SK-N-SH (cell line): ENCODE measurements around the gene ANO10. TPM values are rescaled to one million over a fixed set of nuclear protein-coding genes. Genes with fewer than 3 reads are reported as not detected.

Source experiments
- CTCF ChIA-PET: fragments of 300-600, 350-600 bp; formaldehyde crosslinking; extraction: SDS; loops from one replicate; lab custom pipeline; 2021; lab: Yijun Ruan, JAX
- POLR2A ChIA-PET: fragments of 350-600 bp; sonication (Branson Sonifier 250); formaldehyde crosslinking; extraction: SDS; loops from one replicate; lab custom pipeline; 2020; ENCODE audit warnings: antibody characterized with exemption, inconsistent platforms; lab: Yijun Ruan, JAX
- DNase-seq: peaks from one replicate; pipeline ENCODE4 v3.0.0; 2012
- H2AFZ ChIP-seq: fragments of 200-600 bp; sonication (generic); 2 replicates; pipeline ENCODE4 v1.8.1; 2016; ENCODE audit warnings: antibody characterized with exemption, mild to moderate bottlenecking, low read depth
- H3F3A ChIP-seq: fragments of 200-600 bp; sonication (generic); replicated peaks from 2 replicates; pipeline ENCODE3; 2016; ENCODE audit warnings: antibody characterized with exemption, mild to moderate bottlenecking; ENCODE audit not compliant: insufficient read depth
- H3K27ac ChIP-seq, 2 experiments: fragments of 200-500 bp in 1 of 2; fragments of 200-600 bp in 1 of 2; sonication (Bioruptor generic) in 1 of 2; sonication (generic), shearing (Covaris generic) in 1 of 2; 2 replicates each; pipeline versions ENCODE4 v1.5.1 to v1.6.1; 2014 to 2016; ENCODE audit warnings: low read depth in 2 of 2, inconsistent platforms in 1 of 2, low read length in 1 of 2, mild to moderate bottlenecking in 1 of 2, mixed read lengths in 1 of 2
- H3K27me3 ChIP-seq: fragments of 200-600 bp; sonication (generic), shearing (Covaris generic); 2 replicates; pipeline ENCODE4 v1.6.1; 2016; ENCODE audit warnings: mixed run types; ENCODE audit not compliant: insufficient read depth
- H3K36me3 ChIP-seq, 2 experiments: fragments of 200-500 bp in 1 of 2; fragments of 200-600 bp in 1 of 2; sonication (Bioruptor generic) in 1 of 2; sonication (generic) in 1 of 2; replicated peaks in 1 of 2; 2 replicates each; pipeline versions ENCODE3 to v1.5.1; 2014 to 2016; ENCODE audit warnings: low read length in 1 of 2, mild to moderate bottlenecking in 1 of 2; ENCODE audit not compliant: insufficient read depth in 2 of 2, control insufficient read depth in 1 of 2
- H3K4me1 ChIP-seq, 2 experiments: fragments of 200-500 bp in 1 of 2; fragments of 200-600 bp in 1 of 2; sonication (Bioruptor generic) in 1 of 2; sonication (generic), shearing (Covaris generic) in 1 of 2; 2 replicates each; pipeline versions ENCODE4 v1.5.1 to v1.6.1; 2014 to 2016; ENCODE audit warnings: low read depth in 1 of 2, low read length in 1 of 2, mixed run types in 1 of 2; ENCODE audit not compliant: insufficient read depth in 2 of 2, control insufficient read depth in 1 of 2
- H3K4me2 ChIP-seq: fragments of 200-600 bp; sonication (generic), shearing (Covaris generic); 2 replicates; pipeline ENCODE4 v1.6.1; 2017; ENCODE audit warnings: mixed run types
- H3K4me3 ChIP-seq, 2 experiments: fragments of 200-500 bp in 1 of 2; fragments of 200-600 bp in 1 of 2; sonication (Bioruptor generic) in 1 of 2; sonication (generic), shearing (Covaris generic) in 1 of 2; 2 replicates each; pipeline versions ENCODE4 v1.5.1 to v1.8.1; 2014 to 2016; ENCODE audit warnings: low read depth in 2 of 2, inconsistent platforms in 1 of 2, low read length in 1 of 2, mild to moderate bottlenecking in 1 of 2, mixed read lengths in 1 of 2, moderate library complexity in 1 of 2
- H3K79me2 ChIP-seq: fragments of 200-600 bp; sonication (generic); 2 replicates; pipeline ENCODE4 v1.8.1; 2017; ENCODE audit warnings: mild to moderate bottlenecking; ENCODE audit not compliant: insufficient read depth
- H3K9ac ChIP-seq: fragments of 200-600 bp; sonication (generic); 2 replicates; pipeline ENCODE4 v1.6.1; 2017; ENCODE audit warnings: mixed run types
- H3K9me2 ChIP-seq: fragments of 200-600 bp; sonication (generic); 2 replicates; pipeline ENCODE4 v1.6.1; 2017; ENCODE audit warnings: mixed run types
- H3K9me3 ChIP-seq: fragments of 200-600 bp; sonication (generic); 2 replicates; pipeline ENCODE4 v1.6.1; 2017; ENCODE audit warnings: mixed run types, mild to moderate bottlenecking, moderate library complexity
- H4K20me1 ChIP-seq: fragments of 200-600 bp; sonication (generic); 2 replicates; pipeline ENCODE4 v1.6.1; 2017; ENCODE audit warnings: mild to moderate bottlenecking, mixed run types; ENCODE audit not compliant: insufficient read depth
- ELF1 ChIP-seq: IDR thresholded peaks from 2 replicates; pipeline ENCODE4 v1.4.0; 2012
- EZH2phosphoT487 ChIP-seq: fragments of 200-600 bp; sonication (generic); IDR thresholded peaks from 2 replicates; pipeline ENCODE4 v1.6.1; 2017; ENCODE audit warnings: low read depth, mixed run types, mild to moderate bottlenecking, antibody characterized with exemption, moderate library complexity, borderline replicate concordance
- FOSL2 ChIP-seq: IDR thresholded peaks from 2 replicates; pipeline ENCODE4 v1.4.0; 2012; ENCODE audit warnings: low read depth, mild to moderate bottlenecking, moderate library complexity, borderline replicate concordance
- FOXJ3 ChIP-seq: sonication (generic); formaldehyde crosslinking; IDR thresholded peaks from 2 replicates; pipeline ENCODE4 v1.5.1; 2020; ENCODE audit warnings: mild to moderate bottlenecking, missing genetic modification reagents
- GABPA ChIP-seq: IDR thresholded peaks from 2 replicates; pipeline ENCODE4 v1.4.0; 2012; ENCODE audit warnings: low read depth, mild to moderate bottlenecking
- GATA2 ChIP-seq: sonication (generic); formaldehyde crosslinking; IDR thresholded peaks from 2 replicates; pipeline ENCODE4 v1.5.0; 2020; ENCODE audit warnings: mild to moderate bottlenecking, missing genetic modification reagents
- JUND ChIP-seq: IDR thresholded peaks from 2 replicates; pipeline ENCODE4 v1.4.0; 2012
- MEF2A ChIP-seq: IDR thresholded peaks from 2 replicates; pipeline ENCODE4 v1.4.0; 2012; ENCODE audit warnings: low read depth, borderline replicate concordance
- NFIC ChIP-seq: IDR thresholded peaks from 2 replicates; pipeline ENCODE4 v1.4.0; 2012; ENCODE audit warnings: borderline replicate concordance
- POLR2AphosphoS5 ChIP-seq: IDR thresholded peaks from 2 replicates; pipeline ENCODE4 v1.6.1; 2012; ENCODE audit warnings: low read depth, low read length
- RXRA ChIP-seq: IDR thresholded peaks from 2 replicates; pipeline ENCODE4 v1.4.0; 2012; ENCODE audit warnings: low read depth, mild to moderate bottlenecking, borderline replicate concordance
- SIN3A ChIP-seq: IDR thresholded peaks from 2 replicates; pipeline ENCODE4 v1.6.1; 2012; ENCODE audit warnings: low read depth, mild to moderate bottlenecking, low read length, moderate library complexity, borderline replicate concordance
- TCF12 ChIP-seq: IDR thresholded peaks from 2 replicates; pipeline ENCODE4 v1.4.0; 2012
- TEAD4 ChIP-seq: IDR thresholded peaks from 2 replicates; pipeline ENCODE4 v1.4.0; 2012; ENCODE audit warnings: mild to moderate bottlenecking, borderline replicate concordance; ENCODE audit not compliant: insufficient read depth
- YY1 ChIP-seq: IDR thresholded peaks from 2 replicates; pipeline ENCODE4 v1.4.0; 2012; ENCODE audit warnings: low read depth, mild to moderate bottlenecking
- WGBS: methylation state at CpG from one replicate; pipeline ENCODE4 v1.1.6; 2017; ENCODE audit warnings: low lambda C conversion rate; 5-methylcytosine and 5-hydroxymethylcytosine counted together
- polyA plus RNA-seq, 3 experiments: library from polyadenylated mRNA; depleted of rRNA; stranded (reverse); fragments of >200 nt; gene quantifications; 2 replicates each; pipeline ENCODE4 v1.2.3, GENCODE V29; 2012
- TF ChIP-seq, protein P1 (sequence below): fragments of 150-350 bp; IDR thresholded peaks from 2 replicates; pipeline ENCODE4 v1.6.1; 2017; ENCODE audit warnings: antibody characterized with exemption, low read length, low read depth, borderline replicate concordance
- TF ChIP-seq, protein P2 (sequence below): fragments of 150-350 bp; IDR thresholded peaks from 2 replicates; pipeline ENCODE4 v1.6.1; 2016; ENCODE audit warnings: mild to moderate bottlenecking, low read depth, low read length
- TF ChIP-seq, protein P3 (sequence below): IDR thresholded peaks from 2 replicates; pipeline ENCODE4 v1.4.0; 2012; ENCODE audit warnings: low read depth, borderline replicate concordance
- TF ChIP-seq, protein P4 (sequence below): fragments of 200-600 bp; sonication (generic); IDR thresholded peaks from 2 replicates; pipeline ENCODE4 v1.6.1; 2017; ENCODE audit warnings: antibody characterized with exemption, mild to moderate bottlenecking, moderate library complexity

Gene ANO10
- polyA plus RNA-seq, 1 of the 3 experiments (the other 2 are of a cell fraction), result 16.8 TPM

DNA sequence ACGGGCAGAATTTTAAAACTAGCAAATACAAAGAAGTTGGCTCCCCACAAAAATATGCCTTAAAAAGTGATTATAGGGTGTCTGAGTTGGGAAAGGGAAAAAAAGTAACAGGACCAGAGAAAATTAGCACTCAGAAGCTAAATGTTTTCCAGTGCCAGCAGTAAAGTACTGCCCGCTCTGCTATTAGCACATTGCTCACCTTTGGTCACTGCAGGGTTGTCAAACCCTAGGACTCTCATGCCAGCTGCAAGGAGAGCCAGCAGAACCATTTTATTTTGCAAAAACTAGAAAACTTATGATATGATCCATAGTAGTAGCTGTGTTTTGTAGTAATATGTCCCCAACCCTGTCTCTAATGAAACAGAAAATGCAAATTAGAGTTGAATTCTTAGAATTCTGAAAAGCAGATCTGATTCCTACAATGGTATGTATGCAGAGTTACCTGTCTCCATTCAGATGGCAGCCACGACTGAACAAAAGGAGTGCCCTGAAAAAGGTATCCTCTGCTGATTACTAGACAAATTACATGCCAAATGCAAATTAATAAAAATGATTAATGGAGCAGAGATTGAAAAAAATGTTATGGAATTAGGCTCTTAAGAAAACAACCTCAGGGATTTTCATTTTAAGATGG, 185.2 kb downstream of the ANO10 start:
- POLR2A ChIA-PET, result no interaction called here
- 91% methylated on average over 3 of the region's 3 CpGs for WGBS

More for the DNA sequence above, 185.2 kb downstream of the ANO10 start:
- peaks cover 0 to 3% of the 10 kb centered on the region in 2 experiments; a peak in 2 of 4 replicates for H3K4me1 ChIP-seq
- no peaks in the 10 kb centered on the region for H3K27me3 ChIP-seq
- no peak overlapping the region for H3K4me3 ChIP-seq
- H3F3A ChIP-seq, result no peaks in the 10 kb centered on the region
- H3K27ac ChIP-seq, result no peak overlapping the region
- H3K9me2 ChIP-seq, result no peaks in the 10 kb centered on the region
- H3K9me3 ChIP-seq, result no peaks in the 10 kb centered on the region
- DNase-seq, result no peak
- H3K36me3 ChIP-seq, result peaks cover 0 to 7% of the 10 kb centered on the region in 2 experiments
- H3K79me2 ChIP-seq, result no peaks in the 10 kb centered on the region
- H2AFZ ChIP-seq, result no peak overlapping the region
- CTCF ChIA-PET, result interaction anchor here (1.2 kb wide), 1 partner anchor 763 kb away, joined by 3 read pairs; no protein-coding TSS in a partner anchor
- H3K4me2 ChIP-seq, result no peak overlapping the region
- H3K9ac ChIP-seq, result no peak overlapping the region
- TF ChIP-seq, protein P1, sequence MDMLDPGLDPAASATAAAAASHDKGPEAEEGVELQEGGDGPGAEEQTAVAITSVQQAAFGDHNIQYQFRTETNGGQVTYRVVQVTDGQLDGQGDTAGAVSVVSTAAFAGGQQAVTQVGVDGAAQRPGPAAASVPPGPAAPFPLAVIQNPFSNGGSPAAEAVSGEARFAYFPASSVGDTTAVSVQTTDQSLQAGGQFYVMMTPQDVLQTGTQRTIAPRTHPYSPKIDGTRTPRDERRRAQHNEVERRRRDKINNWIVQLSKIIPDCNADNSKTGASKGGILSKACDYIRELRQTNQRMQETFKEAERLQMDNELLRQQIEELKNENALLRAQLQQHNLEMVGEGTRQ, result no peak
- TF ChIP-seq, protein P2, sequence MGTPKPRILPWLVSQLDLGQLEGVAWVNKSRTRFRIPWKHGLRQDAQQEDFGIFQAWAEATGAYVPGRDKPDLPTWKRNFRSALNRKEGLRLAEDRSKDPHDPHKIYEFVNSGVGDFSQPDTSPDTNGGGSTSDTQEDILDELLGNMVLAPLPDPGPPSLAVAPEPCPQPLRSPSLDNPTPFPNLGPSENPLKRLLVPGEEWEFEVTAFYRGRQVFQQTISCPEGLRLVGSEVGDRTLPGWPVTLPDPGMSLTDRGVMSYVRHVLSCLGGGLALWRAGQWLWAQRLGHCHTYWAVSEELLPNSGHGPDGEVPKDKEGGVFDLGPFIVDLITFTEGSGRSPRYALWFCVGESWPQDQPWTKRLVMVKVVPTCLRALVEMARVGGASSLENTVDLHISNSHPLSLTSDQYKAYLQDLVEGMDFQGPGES, result no peak
- TF ChIP-seq GATA2 (CRISPR knock-in tag) (no peak), TCF12 (no peak), SIN3A (no peak), FOXJ3 (CRISPR knock-in tag) (no peak), POLR2AphosphoS5 (no peak), TEAD4 (no peak), JUND (no peak), MEF2A (no peak), GABPA (no peak), NFIC (no peak), YY1 (no peak), EZH2phosphoT487 (no peak), FOSL2 (no peak), RXRA (no peak), ELF1 (no peak)
- TF ChIP-seq, protein P3, sequence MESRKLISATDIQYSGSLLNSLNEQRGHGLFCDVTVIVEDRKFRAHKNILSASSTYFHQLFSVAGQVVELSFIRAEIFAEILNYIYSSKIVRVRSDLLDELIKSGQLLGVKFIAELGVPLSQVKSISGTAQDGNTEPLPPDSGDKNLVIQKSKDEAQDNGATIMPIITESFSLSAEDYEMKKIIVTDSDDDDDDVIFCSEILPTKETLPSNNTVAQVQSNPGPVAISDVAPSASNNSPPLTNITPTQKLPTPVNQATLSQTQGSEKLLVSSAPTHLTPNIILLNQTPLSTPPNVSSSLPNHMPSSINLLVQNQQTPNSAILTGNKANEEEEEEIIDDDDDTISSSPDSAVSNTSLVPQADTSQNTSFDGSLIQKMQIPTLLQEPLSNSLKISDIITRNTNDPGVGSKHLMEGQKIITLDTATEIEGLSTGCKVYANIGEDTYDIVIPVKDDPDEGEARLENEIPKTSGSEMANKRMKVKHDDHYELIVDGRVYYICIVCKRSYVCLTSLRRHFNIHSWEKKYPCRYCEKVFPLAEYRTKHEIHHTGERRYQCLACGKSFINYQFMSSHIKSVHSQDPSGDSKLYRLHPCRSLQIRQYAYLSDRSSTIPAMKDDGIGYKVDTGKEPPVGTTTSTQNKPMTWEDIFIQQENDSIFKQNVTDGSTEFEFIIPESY, result no peak
- TF ChIP-seq, protein P4, sequence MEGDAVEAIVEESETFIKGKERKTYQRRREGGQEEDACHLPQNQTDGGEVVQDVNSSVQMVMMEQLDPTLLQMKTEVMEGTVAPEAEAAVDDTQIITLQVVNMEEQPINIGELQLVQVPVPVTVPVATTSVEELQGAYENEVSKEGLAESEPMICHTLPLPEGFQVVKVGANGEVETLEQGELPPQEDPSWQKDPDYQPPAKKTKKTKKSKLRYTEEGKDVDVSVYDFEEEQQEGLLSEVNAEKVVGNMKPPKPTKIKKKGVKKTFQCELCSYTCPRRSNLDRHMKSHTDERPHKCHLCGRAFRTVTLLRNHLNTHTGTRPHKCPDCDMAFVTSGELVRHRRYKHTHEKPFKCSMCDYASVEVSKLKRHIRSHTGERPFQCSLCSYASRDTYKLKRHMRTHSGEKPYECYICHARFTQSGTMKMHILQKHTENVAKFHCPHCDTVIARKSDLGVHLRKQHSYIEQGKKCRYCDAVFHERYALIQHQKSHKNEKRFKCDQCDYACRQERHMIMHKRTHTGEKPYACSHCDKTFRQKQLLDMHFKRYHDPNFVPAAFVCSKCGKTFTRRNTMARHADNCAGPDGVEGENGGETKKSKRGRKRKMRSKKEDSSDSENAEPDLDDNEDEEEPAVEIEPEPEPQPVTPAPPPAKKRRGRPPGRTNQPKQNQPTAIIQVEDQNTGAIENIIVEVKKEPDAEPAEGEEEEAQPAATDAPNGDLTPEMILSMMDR, result no peak
- no peaks in the 10 kb centered on the region for H4K20me1 ChIP-seq
